Activated B cell treated with CpG ODN at 0.5 μM for 24 hours (primary cell): ENCODE data around the gene GDF7. TPM values are rescaled to one million over a fixed set of nuclear protein-coding genes. Genes with fewer than 3 reads are reported as not detected.

ENCODE experiments used
- ATAC-seq: fragments of 200-7000 bp; cut with Tn5 transposase; one replicate; pipeline ENCODE4 v1.10.0; 2021; ENCODE audit warnings: low read depth, mild to moderate bottlenecking, moderate library complexity
- CTCF ChIA-PET: fragments of 350-600 bp; sonication (Branson Sonifier 250); formaldehyde crosslinking; loops from one replicate; lab custom pipeline; 2021; ENCODE audit warnings: antibody characterized with exemption; lab: Charles Lee
- POLR2A ChIA-PET: fragments of 350-600 bp; sonication (Branson Sonifier 250); formaldehyde crosslinking; loops from one replicate; lab custom pipeline; 2021; ENCODE audit warnings: antibody characterized with exemption; lab: Charles Lee
- DNase-seq: peaks from one replicate; pipeline ENCODE4 v3.0.0; 2022
- H3K27ac Mint-ChIP-seq: one replicate; pipeline ENCODE4 v1.8.0; 2020; ENCODE audit warnings: mixed read lengths
- H3K27me3 Mint-ChIP-seq: one replicate; pipeline ENCODE4 v1.8.0; 2021; ENCODE audit warnings: mixed read lengths
- H3K36me3 Mint-ChIP-seq: one replicate; pipeline ENCODE4 v1.8.0; 2021; ENCODE audit warnings: low read depth, mixed read lengths
- H3K4me1 Mint-ChIP-seq: one replicate; pipeline ENCODE4 v1.8.0; 2021; ENCODE audit warnings: mixed read lengths
- H3K4me3 Mint-ChIP-seq: one replicate; pipeline ENCODE4 v1.8.0; 2020; ENCODE audit warnings: mild to moderate bottlenecking, mixed read lengths
- H3K9me3 Mint-ChIP-seq: one replicate; pipeline ENCODE4 v1.8.0; 2020; ENCODE audit warnings: mixed read lengths
- intact Hi-C: fragments of 100-400 bp; cut with micrococcal nuclease; formaldehyde crosslinking; loops from one replicate; pipeline ENCODE4 v1.15.1; 2024
- total RNA-seq: library from RNA; stranded (reverse); gene quantifications from 2 replicates; pipeline ENCODE4 v1.2.3, GENCODE V29; 2022
- TF ChIP-seq, protein P1 (sequence below): fragments of 200-600 bp; IDR thresholded peaks from one replicate; pipeline ENCODE4 v1.8.0; 2022; ENCODE audit warnings: antibody characterized with exemption, mild to moderate bottlenecking

GDF7 gene
- total RNA-seq, 1 donor from 2014 or later = 6.7 TPM

DNA sequence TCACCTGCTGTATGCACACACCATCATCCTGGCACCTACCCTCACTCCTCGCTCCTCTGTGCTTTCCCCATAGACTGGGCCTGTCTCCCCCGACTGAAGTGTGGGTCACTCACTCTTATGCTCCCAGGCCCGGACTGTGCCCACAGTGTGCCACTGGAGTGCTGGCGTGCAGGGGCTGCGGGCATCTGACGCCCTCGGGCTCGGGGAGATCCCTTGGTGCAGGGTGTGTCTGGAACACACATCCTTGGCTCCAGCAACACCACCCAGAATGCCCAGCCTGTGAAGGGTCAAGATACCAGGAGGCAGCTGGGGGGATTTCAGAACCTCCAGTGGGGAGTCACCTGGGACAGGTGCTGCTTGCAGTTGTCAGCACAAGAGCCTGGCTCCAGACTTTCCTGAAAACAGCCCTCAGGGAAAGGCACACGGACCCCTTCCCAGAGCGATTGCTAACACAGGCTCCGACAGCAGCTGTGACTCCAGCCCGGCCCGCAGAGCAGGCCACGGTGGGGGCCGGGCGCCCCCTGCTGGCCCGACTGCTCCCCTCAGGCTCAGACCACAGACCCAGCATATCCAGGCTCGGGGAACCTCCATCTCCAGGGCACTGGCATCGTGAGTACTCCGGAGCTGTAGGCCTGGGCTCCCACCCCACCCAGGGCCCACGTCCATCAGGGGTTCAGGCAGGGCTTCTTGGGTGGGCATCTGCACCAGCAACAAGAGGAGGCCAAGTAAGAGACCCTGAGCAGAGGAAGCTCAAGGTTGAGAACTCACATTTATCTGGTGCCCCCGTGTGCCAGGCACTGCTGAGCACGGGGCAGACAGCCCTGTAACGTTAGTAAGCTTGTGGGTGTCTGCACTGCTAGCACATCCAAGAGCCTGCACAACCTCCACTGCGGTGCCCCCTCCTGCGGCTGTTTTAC, 24.6 kb upstream of the GDF7 start:
- DNase-seq = peak; percentile 73
- Mint-ChIP-seq H3K36me3 (peaks cover 61% of the 10 kb centered on the region), H3K4me3 (no peak overlapping the region), H3K9me3 (no peaks in the 10 kb centered on the region), H3K27me3 (no peaks in the 10 kb centered on the region), H3K27ac (no peak overlapping the region), H3K4me1 (peaks cover 5% of the 10 kb centered on the region)
- TF ChIP-seq, protein P1, sequence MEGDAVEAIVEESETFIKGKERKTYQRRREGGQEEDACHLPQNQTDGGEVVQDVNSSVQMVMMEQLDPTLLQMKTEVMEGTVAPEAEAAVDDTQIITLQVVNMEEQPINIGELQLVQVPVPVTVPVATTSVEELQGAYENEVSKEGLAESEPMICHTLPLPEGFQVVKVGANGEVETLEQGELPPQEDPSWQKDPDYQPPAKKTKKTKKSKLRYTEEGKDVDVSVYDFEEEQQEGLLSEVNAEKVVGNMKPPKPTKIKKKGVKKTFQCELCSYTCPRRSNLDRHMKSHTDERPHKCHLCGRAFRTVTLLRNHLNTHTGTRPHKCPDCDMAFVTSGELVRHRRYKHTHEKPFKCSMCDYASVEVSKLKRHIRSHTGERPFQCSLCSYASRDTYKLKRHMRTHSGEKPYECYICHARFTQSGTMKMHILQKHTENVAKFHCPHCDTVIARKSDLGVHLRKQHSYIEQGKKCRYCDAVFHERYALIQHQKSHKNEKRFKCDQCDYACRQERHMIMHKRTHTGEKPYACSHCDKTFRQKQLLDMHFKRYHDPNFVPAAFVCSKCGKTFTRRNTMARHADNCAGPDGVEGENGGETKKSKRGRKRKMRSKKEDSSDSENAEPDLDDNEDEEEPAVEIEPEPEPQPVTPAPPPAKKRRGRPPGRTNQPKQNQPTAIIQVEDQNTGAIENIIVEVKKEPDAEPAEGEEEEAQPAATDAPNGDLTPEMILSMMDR = peak; percentile 55
- ChIA-PET POLR2A (interaction anchor here (0.7 to 2.7 kb wide), 4 partner anchors 9 to 198 kb away, joined by 3 to 16 read pairs (median 6); partner anchors contain the start of gene RHOB), CTCF (interaction anchor here (0.7 to 5.2 kb wide), 20 partner anchors 9 to 344 kb away, joined by 3 to 77 read pairs (median 6); partner anchors contain the start of genes HS1BP3 and RHOB)
- intact Hi-C loops = loop anchor here (1.0 kb wide), 4 partner anchors 199 to 507 kb away; no protein-coding TSS in a partner anchor
- peak; percentile 100 for ATAC-seq

DNA sequence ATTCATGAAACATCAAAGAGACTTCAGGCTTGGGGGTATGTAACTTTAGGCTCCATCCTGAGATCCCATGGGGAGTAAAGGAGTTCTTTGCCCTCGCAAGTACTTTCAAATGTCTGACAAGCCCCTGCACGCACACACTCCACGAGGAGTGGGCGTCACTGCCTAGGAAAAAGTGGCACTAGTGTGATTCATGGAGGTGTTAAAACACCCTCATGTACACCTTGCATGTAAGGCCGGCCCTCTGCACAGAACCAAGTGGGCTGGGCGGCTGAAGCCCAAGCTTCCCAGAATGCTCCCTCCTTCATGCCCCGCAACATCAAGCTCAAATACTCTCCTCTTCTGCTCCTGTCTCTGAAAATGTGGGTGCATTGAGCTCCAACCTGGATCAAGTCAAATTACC, 23.9 kb upstream of the GDF7 start:
- no peak for ATAC-seq
- H3K4me1 Mint-ChIP-seq = peaks cover 12% of the 10 kb centered on the region
- no peak overlapping the region for H3K4me3 Mint-ChIP-seq
- H3K27ac Mint-ChIP-seq = no peak overlapping the region
- DNase-seq = no peak
- H3K36me3 Mint-ChIP-seq = peaks cover 54% of the 10 kb centered on the region
- intact Hi-C loops = no loop called here
- no peaks in the 10 kb centered on the region for H3K27me3 Mint-ChIP-seq
- CTCF ChIA-PET = interaction anchor here (0.7 to 5.2 kb wide), 17 partner anchors 9 to 345 kb away, joined by 3 to 77 read pairs (median 5); partner anchors contain the start of genes HS1BP3 and RHOB
- TF ChIP-seq, protein P1 = no peak
- H3K9me3 Mint-ChIP-seq = no peaks in the 10 kb centered on the region
- POLR2A ChIA-PET = interaction anchor here (0.9 to 2.7 kb wide), 3 partner anchors 8 to 199 kb away, joined by 3 to 16 read pairs (median 8); partner anchors contain the start of gene RHOB

DNA sequence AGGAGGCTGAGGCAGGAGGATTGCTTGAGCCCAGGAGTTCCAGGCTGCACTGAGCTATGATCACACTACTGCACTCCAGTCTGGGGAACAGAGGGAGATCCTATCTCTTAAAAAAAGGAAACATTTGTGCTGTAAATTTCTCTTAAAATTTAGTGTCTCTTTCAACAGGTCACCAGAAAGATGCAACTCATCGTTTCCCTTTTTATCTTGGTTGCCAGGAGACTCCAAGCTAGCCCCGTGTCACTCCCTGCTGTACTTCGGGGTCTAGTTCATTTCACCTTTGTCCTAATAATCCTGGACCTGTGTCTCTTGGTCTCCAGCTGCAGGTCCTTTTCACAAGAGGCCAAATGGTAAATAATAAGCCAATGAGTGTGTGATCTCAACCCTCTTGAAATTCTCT, 23.1 kb upstream of the GDF7 start:
- no peak for ATAC-seq

GRCh38 chr2:20645301-20645701, 21.6 kb upstream of the GDF7 start:
- ATAC-seq (no peak), DNase-seq (no peak)
- H3K36me3 Mint-ChIP-seq = peaks cover 45% of the 10 kb centered on the region

More for the DNA sequence above, 23.1 kb upstream of the GDF7 start:
- H3K36me3 Mint-ChIP-seq = peaks cover 54% of the 10 kb centered on the region
- no peak for DNase-seq
- H3K27ac Mint-ChIP-seq = no peak overlapping the region
- TF ChIP-seq, protein P1 = no peak
- no peak overlapping the region for H3K4me3 Mint-ChIP-seq
- CTCF ChIA-PET = interaction anchor here (0.7 to 5.2 kb wide), 11 partner anchors 9 to 241 kb away, joined by 3 to 77 read pairs (median 9); partner anchors contain the start of gene RHOB
- H3K4me1 Mint-ChIP-seq = peaks cover 20% of the 10 kb centered on the region
- POLR2A ChIA-PET = interaction anchor here (2.6 to 2.7 kb wide), 2 partner anchors 197 to 200 kb away, joined by 8 to 16 read pairs; partner anchors contain the start of gene RHOB
- H3K27me3 Mint-ChIP-seq = no peaks in the 10 kb centered on the region
- intact Hi-C loops = no loop called here
- no peaks in the 10 kb centered on the region for H3K9me3 Mint-ChIP-seq

More at GRCh38 chr2:20645301-20645701, 21.6 kb upstream of the GDF7 start:
- ChIA-PET POLR2A (no interaction called here), CTCF (no interaction called here)
- H3K4me3 Mint-ChIP-seq = no peak overlapping the region
- H3K27me3 Mint-ChIP-seq = no peaks in the 10 kb centered on the region
- no peak overlapping the region for H3K27ac Mint-ChIP-seq
- H3K9me3 Mint-ChIP-seq = no peaks in the 10 kb centered on the region
- peaks cover 34% of the 10 kb centered on the region for H3K4me1 Mint-ChIP-seq
- TF ChIP-seq, protein P1 = no peak
- intact Hi-C loops = no loop called here
